Gastrocnemius medialis (tissue), 4 donors: Measurements from ENCODE around the gene PACSIN1. TPM values are rescaled to one million over a fixed set of nuclear protein-coding genes. Genes with fewer than 3 reads are reported as not detected.
"Not testable (repeated sequence)": the region's sequence is repeated elsewhere in the genome, so short reads cannot be mapped to it uniquely, and the experiment has no call there.

Experiments
- ATAC-seq, 2 donors: fragments of 150-250 bp; one replicate each; pipeline ENCODE4 v1.9.1; 2016
- DNase-seq, 2 donors: peaks; one replicate each; pipeline ENCODE4 v3.0.0-alpha.2; 2019
- H3K27ac ChIP-seq, 4 donors: fragments of 200-600 bp; sonication (generic); 1 replicate in 1 of 4; 2 replicates in 3 of 4; pipeline ENCODE4 v1.5.1; 2016 to 2018; ENCODE audit warnings: mild to moderate bottlenecking in 2 of 4, moderate library complexity in 1 of 4
- H3K27me3 ChIP-seq, 3 donors: fragments of 200-600 bp; sonication (generic) in 2 of 3; 1 replicate in 1 of 3; 2 replicates in 2 of 3; pipeline versions ENCODE4 v1.5.1 to v1.6.0; 2016 to 2019; ENCODE audit warnings: mild to moderate bottlenecking in 1 of 3, moderate library complexity in 1 of 3
- H3K36me3 ChIP-seq, 2 donors: fragments of 200-600 bp; sonication (generic) in 1 of 2; one replicate each; pipeline ENCODE4 v1.5.1; 2017 to 2018
- H3K4me1 ChIP-seq, 2 donors: fragments of 200-600 bp; sonication (generic) in 1 of 2; one replicate each; pipeline ENCODE4 v1.5.1; 2016 to 2017; ENCODE audit warnings: mild to moderate bottlenecking in 2 of 2
- H3K4me3 ChIP-seq, 4 donors: fragments of 200-600 bp; sonication (generic) in 3 of 4; 1 replicate in 1 of 4; 2 replicates in 3 of 4; pipeline ENCODE4 v1.5.1; 2016 to 2019; ENCODE audit warnings: mild to moderate bottlenecking in 2 of 4
- H3K9me3 ChIP-seq, 3 donors: fragments of 200-600 bp; sonication (generic) in 2 of 3; 1 replicate in 1 of 3; 2 replicates in 2 of 3; pipeline ENCODE4 v1.5.1; 2016 to 2019
- POLR2A ChIP-seq, 2 donors: fragments of 450-650 bp; IDR thresholded peaks; one replicate each; pipeline ENCODE4 v1.6.1; 2017; ENCODE audit warnings: antibody characterized with exemption in 2 of 2, mild to moderate bottlenecking in 2 of 2, moderate library complexity in 2 of 2
- in situ Hi-C, 4 donors: fragments of 200-750 bp; cut with MboI; loops; one replicate each; pipeline versions ENCODE4 v1.15.0 to v1.8.0; 2017; ENCODE audit warnings: low sequenced_read_pairs in 4 of 4
- intact Hi-C: fragments of 100-400 bp; cut with DNase I; formaldehyde crosslinking; loops from one replicate; pipeline ENCODE4 v1.15.1; 2023; ENCODE audit warnings: low total_unique reads
- total RNA-seq, 4 donors: library from RNA; depleted of rRNA; stranded (reverse); fragments of >200 nt; gene quantifications; one replicate each; pipeline versions ENCODE4 v1.1.0 to v1.2.3, GENCODE V29; 2016
- TF ChIP-seq, protein P1 (sequence below), 5 experiments: fragments of 450-650 bp in 3 of 5; fragments of 200-600 bp in 2 of 5; sonication (generic) in 2 of 5; IDR thresholded peaks in 4 of 5; conservative IDR thresholded peaks in 1 of 5; 1 replicate in 4 of 5; 2 replicates in 1 of 5; pipeline ENCODE4 v1.5.1; 2016 to 2019; ENCODE audit warnings: antibody characterized with exemption in 5 of 5, mild to moderate bottlenecking in 3 of 5, moderate library complexity in 3 of 5

PACSIN1 gene
- total RNA-seq, 4 donors from 2014 or later = not detected

DNA sequence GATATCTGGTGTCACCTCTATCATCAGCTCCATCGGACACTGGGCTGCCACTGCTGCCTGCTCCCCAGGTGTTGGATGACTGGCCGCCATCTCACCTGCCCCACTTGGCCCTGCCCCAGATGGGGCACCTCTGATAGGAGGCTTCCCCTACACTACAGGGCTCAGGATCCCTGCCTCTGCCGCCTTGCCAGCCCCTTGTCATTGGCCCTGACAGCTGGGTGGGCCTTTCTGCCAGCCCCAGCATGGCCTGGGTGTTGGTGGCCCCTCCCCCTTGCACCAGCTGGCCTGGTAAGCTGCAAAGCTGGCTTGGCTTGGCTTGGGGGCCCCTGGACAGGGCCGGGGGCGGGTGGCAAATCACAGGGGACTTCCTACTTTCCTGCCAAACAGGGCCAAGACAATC, 10.6 kb downstream of the PACSIN1 start:
- intact Hi-C loops = no loop called here
- Histone ChIP-seq H3K9me3 (no peaks in the 10 kb centered on the region), H3K27me3 (no peaks in the 10 kb centered on the region), H3K4me1 (no peaks in the 10 kb centered on the region), H3K4me3 (no peak overlapping the region), H3K36me3 (no peaks in the 10 kb centered on the region), H3K27ac (no peak overlapping the region)
- in situ Hi-C loops = no loop called here
- no peak for ATAC-seq
- DNase-seq = no peak
- TF ChIP-seq, protein P1, sequence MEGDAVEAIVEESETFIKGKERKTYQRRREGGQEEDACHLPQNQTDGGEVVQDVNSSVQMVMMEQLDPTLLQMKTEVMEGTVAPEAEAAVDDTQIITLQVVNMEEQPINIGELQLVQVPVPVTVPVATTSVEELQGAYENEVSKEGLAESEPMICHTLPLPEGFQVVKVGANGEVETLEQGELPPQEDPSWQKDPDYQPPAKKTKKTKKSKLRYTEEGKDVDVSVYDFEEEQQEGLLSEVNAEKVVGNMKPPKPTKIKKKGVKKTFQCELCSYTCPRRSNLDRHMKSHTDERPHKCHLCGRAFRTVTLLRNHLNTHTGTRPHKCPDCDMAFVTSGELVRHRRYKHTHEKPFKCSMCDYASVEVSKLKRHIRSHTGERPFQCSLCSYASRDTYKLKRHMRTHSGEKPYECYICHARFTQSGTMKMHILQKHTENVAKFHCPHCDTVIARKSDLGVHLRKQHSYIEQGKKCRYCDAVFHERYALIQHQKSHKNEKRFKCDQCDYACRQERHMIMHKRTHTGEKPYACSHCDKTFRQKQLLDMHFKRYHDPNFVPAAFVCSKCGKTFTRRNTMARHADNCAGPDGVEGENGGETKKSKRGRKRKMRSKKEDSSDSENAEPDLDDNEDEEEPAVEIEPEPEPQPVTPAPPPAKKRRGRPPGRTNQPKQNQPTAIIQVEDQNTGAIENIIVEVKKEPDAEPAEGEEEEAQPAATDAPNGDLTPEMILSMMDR (IDR thresholded peaks at IDR 0.05 in 4 of 5, conservative IDR thresholded peaks at IDR 0.05 in 1 of 5) = no peak
- no peak for TF ChIP-seq POLR2A (IDR thresholded peaks at IDR 0.05)

DNA sequence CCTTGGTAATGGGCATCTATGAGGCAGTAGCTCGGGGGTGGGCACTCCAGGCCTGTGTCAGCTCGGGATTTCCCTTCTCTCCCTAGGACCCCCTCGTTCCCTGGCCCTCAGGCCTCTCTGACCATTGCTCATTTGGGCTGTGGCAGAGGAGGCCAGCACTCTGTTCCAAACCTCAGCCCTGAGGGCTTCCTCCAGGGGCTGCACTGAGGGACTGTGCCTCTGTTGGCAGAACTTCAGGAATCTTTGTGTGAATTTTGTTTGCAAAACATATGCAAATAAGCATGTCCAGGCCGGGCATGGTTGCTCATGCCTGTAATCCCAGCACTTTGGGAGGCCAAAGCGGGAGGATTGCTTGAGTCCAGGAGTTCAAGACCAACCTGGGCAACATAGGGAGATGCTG, 11.0 kb downstream of the PACSIN1 start:
- no peak overlapping the region for H3K27ac ChIP-seq
- intact Hi-C loops (no loop called here), in situ Hi-C loops (no loop called here)
- H3K4me3 ChIP-seq = no peak overlapping the region
- TF ChIP-seq, protein P1 (IDR thresholded peaks at IDR 0.05 in 4 of 5, conservative IDR thresholded peaks at IDR 0.05 in 1 of 5) = no peak
- TF ChIP-seq POLR2A (IDR thresholded peaks at IDR 0.05) = no peak
- DNase-seq = no peak
- no peaks in the 10 kb centered on the region for H3K27me3 ChIP-seq
- no peaks in the 10 kb centered on the region for H3K9me3 ChIP-seq
- no peaks in the 10 kb centered on the region for H3K4me1 ChIP-seq
- no peaks in the 10 kb centered on the region for H3K36me3 ChIP-seq
- no peak for ATAC-seq

DNA sequence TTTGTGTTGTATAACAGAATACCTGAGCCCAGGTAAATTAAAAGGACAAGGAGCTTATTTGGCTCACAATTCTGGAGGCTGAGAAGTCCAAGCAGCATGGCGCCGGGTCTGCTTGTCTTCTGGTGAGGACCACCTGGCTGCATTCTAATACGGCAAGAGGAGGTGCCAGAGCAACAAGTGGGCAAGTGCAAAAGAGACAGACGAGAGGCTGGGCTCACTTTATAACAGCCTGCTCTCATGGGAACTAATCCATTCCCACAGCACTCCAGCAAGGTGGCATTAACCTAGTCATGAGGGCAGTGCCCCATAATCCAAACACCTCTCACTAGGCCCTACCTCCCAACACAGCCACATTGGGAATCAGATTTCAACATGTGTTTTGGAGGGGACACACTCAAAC, 12.9 kb downstream of the PACSIN1 start:
- H3K4me1 ChIP-seq = no peaks in the 10 kb centered on the region
- no peaks in the 10 kb centered on the region for H3K9me3 ChIP-seq
- no peak overlapping the region for H3K4me3 ChIP-seq
- intact Hi-C loops (no loop called here), in situ Hi-C loops (no loop called here)
- H3K27me3 ChIP-seq = no peaks in the 10 kb centered on the region
- no peak for TF ChIP-seq POLR2A (IDR thresholded peaks at IDR 0.05)
- TF ChIP-seq, protein P1 (IDR thresholded peaks at IDR 0.05 in 4 of 5, conservative IDR thresholded peaks at IDR 0.05 in 1 of 5) = no peak
- no peak for DNase-seq
- ATAC-seq = no peak
- no peaks in the 10 kb centered on the region for H3K36me3 ChIP-seq
- no peak overlapping the region for H3K27ac ChIP-seq

DNA sequence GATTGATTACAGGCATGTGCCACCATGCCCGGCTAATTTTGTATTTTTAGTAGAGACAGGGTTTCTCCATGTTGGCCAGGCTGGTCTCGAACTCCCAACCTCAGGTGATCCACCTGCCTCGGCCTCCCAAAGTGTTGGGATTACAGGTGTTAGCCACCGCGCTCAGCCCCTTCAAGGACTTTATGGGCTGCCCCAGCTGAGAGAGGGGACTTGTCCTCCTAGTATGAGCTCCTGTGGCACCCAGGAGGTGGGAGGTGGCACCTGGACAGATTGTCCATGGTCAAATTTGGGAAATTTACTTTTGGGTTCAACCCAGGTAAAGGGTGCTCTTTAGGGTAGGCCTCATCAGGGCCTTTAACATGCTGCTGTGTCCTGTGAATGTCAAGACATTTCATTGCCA, 17.9 kb downstream of the PACSIN1 start:
- H3K4me1 ChIP-seq, H3K27me3 ChIP-seq, H3K36me3 ChIP-seq, H3K9me3 ChIP-seq, DNase-seq, H3K4me3 ChIP-seq, H3K27ac ChIP-seq, ATAC-seq, intact Hi-C loops, in situ Hi-C loops: not testable (repeated sequence)

DNA sequence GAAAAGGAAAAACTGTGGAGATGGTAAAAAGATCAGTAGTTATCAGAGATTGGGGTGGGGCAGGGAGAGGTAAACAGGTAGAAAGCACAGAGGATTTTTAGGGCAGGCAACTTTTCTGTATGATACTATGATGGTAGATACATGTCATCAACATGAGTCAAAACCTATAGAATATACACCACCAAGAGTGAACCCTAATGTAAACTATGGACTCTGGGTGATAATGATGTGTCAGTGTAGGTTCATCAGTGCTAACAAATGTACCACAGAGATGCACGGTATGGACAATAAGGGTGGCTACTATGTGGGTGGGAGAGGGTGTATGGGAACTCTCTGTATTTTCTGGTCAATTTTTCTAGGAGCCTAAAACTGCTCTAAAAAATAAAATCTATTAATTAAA, 18.5 kb downstream of the PACSIN1 start:
- TF ChIP-seq, protein P1 (IDR thresholded peaks at IDR 0.05 in 4 of 5, conservative IDR thresholded peaks at IDR 0.05 in 1 of 5) = no peak
- no peak for TF ChIP-seq POLR2A (IDR thresholded peaks at IDR 0.05)
- in situ Hi-C loops = no loop called here
- Histone ChIP-seq H3K9me3 (no peaks in the 10 kb centered on the region), H3K4me3 (no peak overlapping the region), H3K4me1 (no peaks in the 10 kb centered on the region), H3K27ac (no peak overlapping the region), H3K36me3 (no peaks in the 10 kb centered on the region), H3K27me3 (no peaks in the 10 kb centered on the region)
- ATAC-seq (no peak), DNase-seq (no peak)
- intact Hi-C loops = no loop called here
